OCI-LY3 (cell line): ENCODE results near the gene CAMK2B.

ENCODE experiments used
- H2AFZ ChIP-seq: fragments of 200-600, 300-600 bp; shearing (Covaris generic); 2 replicates; pipeline ENCODE4 v1.6.0; 2014; ENCODE audit warnings: antibody characterized with exemption, low read depth, low read length
- H3K27ac ChIP-seq: fragments of 200-600, 300-600 bp; sonication (generic); 2 replicates; pipeline ENCODE4 v1.5.1; 2014; ENCODE audit warnings: mild to moderate bottlenecking, low read length, moderate library complexity, mixed read lengths
- H3K27me3 ChIP-seq: fragments of 200-600, 300-600 bp; sonication (generic); 2 replicates; pipeline ENCODE4 v1.6.1; 2014; ENCODE audit warnings: low read depth, low read length, mixed read lengths
- H3K36me3 ChIP-seq: fragments of 200-600, 300-600 bp; sonication (generic); replicated peaks from 2 replicates; pipeline ENCODE3; 2014; ENCODE audit warnings: low read depth, low read length, mixed read lengths
- H3K4me1 ChIP-seq: fragments of 300-600, 200-600 bp; sonication (generic); 2 replicates; pipeline ENCODE4 v1.6.1; 2014; ENCODE audit warnings: low read length, mixed read lengths
- H3K4me2 ChIP-seq: fragments of 200-600, 300-600 bp; sonication (generic); 2 replicates; pipeline ENCODE4 v1.6.1; 2014; ENCODE audit warnings: low read length, mixed read lengths
- H3K4me3 ChIP-seq: fragments of 300-600, 200-600 bp; sonication (generic); 2 replicates; pipeline ENCODE4 v1.5.1; 2014; ENCODE audit warnings: antibody characterized with exemption, mild to moderate bottlenecking, low read length, moderate library complexity
- H3K79me2 ChIP-seq: fragments of 300-600, 200-600 bp; shearing (Covaris generic); 2 replicates; pipeline ENCODE4 v1.6.1; 2014; ENCODE audit warnings: mild to moderate bottlenecking, low read length, mixed read lengths
- H3K9ac ChIP-seq: fragments of 300-600, 200-600 bp; shearing (Covaris generic); 2 replicates; pipeline ENCODE4 v1.6.0; 2014; ENCODE audit warnings: mild to moderate bottlenecking, low read length, moderate library complexity
- H3K9me3 ChIP-seq: fragments of 200-600, 300-600 bp; shearing (Covaris generic); 2 replicates; pipeline ENCODE4 v1.6.1; 2014; ENCODE audit warnings: low read length, mixed read lengths; ENCODE audit not compliant: insufficient read depth
- H4K20me1 ChIP-seq: fragments of 200-600, 300-600 bp; sonication (generic); 2 replicates; pipeline ENCODE4 v1.6.1; 2016; ENCODE audit warnings: low read length, mixed read lengths; ENCODE audit not compliant: insufficient read depth
- CTCF ChIP-seq: fragments of 200-600, 300-600 bp; sonication (generic); IDR thresholded peaks from 2 replicates; pipeline ENCODE4 v1.5.1; 2014; ENCODE audit warnings: antibody characterized with exemption, low read length, low read depth
- EZH2phosphoT487 ChIP-seq: fragments of 200-600 bp; shearing (Covaris generic); IDR thresholded peaks from 2 replicates; pipeline ENCODE4 v1.6.1; 2018; ENCODE audit warnings: antibody characterized with exemption, mixed run types, low read depth

CAMK2B gene

GRCh38 chr7:44330331-44330730 is 4.9 kb upstream of the CAMK2B start:
- TF ChIP-seq EZH2phosphoT487 (no peak), CTCF (no peak)

GRCh38 chr7:44329888-44330287 is 4.5 kb upstream of the CAMK2B start:
- Histone ChIP-seq H3K9ac (no peak overlapping the region), H3K27me3 (no peaks in the 10 kb centered on the region), H3K79me2 (no peaks in the 10 kb centered on the region), H3K4me2 (no peak overlapping the region), H3K4me1 (no peaks in the 10 kb centered on the region), H3K9me3 (no peaks in the 10 kb centered on the region), H3K4me3 (no peak overlapping the region), H2AFZ (no peak overlapping the region), H3K36me3 (no peaks in the 10 kb centered on the region), H4K20me1 (no peaks in the 10 kb centered on the region), H3K27ac (no peak overlapping the region)
- TF ChIP-seq CTCF (no peak), EZH2phosphoT487 (no peak)

More at GRCh38 chr7:44330331-44330730, 4.9 kb upstream of the CAMK2B start:
- Histone ChIP-seq H3K36me3 (no peaks in the 10 kb centered on the region), H2AFZ (no peak overlapping the region), H3K4me3 (no peak overlapping the region), H3K9ac (no peak overlapping the region), H4K20me1 (no peaks in the 10 kb centered on the region), H3K27ac (no peak overlapping the region), H3K4me2 (no peak overlapping the region), H3K9me3 (no peaks in the 10 kb centered on the region), H3K79me2 (no peaks in the 10 kb centered on the region), H3K27me3 (no peaks in the 10 kb centered on the region), H3K4me1 (no peaks in the 10 kb centered on the region)

- no peaks in the 10 kb centered on the region for H3K4me1 ChIP-seq
- TF ChIP-seq EZH2phosphoT487 (no peak), CTCF (no peak)
These were observed 3.7 kb upstream of the CAMK2B start for GRCh38 chr7:44329081-44329480.

GRCh38 chr7:44327981-44328380 is 2.6 kb upstream of the CAMK2B start:
- no peak for TF ChIP-seq EZH2phosphoT487
- TF ChIP-seq CTCF = no peak
- Histone ChIP-seq H3K9ac (no peak overlapping the region), H2AFZ (no peak overlapping the region), H3K27me3 (no peaks in the 10 kb centered on the region), H3K79me2 (no peaks in the 10 kb centered on the region), H3K4me3 (no peak overlapping the region), H3K9me3 (no peaks in the 10 kb centered on the region), H3K4me2 (no peak overlapping the region), H3K36me3 (no peaks in the 10 kb centered on the region), H3K4me1 (no peaks in the 10 kb centered on the region), H3K27ac (no peak overlapping the region), H4K20me1 (no peaks in the 10 kb centered on the region)

More at GRCh38 chr7:44329081-44329480, 3.7 kb upstream of the CAMK2B start:
- Histone ChIP-seq H4K20me1 (no peaks in the 10 kb centered on the region), H3K27me3 (no peaks in the 10 kb centered on the region), H3K9ac (no peak overlapping the region), H3K9me3 (no peaks in the 10 kb centered on the region), H3K4me2 (no peak overlapping the region), H3K4me3 (no peak overlapping the region), H3K27ac (no peak overlapping the region), H2AFZ (no peak overlapping the region), H3K36me3 (no peaks in the 10 kb centered on the region), H3K79me2 (no peaks in the 10 kb centered on the region)
